ENCODE measurements around the gene TPM2. TPM values are rescaled to one million over a fixed set of nuclear protein-coding genes. Genes with fewer than 3 reads are reported as not detected.

Gene TPM2
- total and polyA plus RNA-seq, 2 experiments from 2014 or later: 645 to 1,591 TPM

DNA sequence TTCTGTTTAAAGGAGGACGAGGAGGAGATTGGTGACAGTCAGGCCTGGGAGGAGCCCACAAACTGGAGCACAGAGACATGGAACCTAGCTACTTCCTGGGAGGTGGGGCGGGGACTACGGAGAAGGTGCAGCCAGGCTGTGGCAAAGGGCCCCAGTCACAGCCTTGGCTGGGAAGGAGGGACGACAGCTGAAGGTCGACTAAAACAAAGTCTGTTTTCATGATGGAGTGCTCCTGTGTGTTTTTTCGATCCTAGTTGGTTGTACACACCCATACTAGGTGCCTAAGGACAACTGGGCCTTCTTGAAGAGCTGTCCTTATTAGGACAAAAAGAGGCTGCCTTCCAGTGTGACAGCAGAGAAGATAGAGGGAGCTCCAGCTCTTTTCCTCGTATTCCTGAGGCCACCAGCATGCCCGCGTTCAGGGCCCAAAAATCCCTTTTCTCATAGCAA lies 28.7 kb downstream of the TPM2 start:
- H3K4me1 ChIP-seq (ENCODE audit: low read depth): peaks cover 21% of the 10 kb centered on the region
- H3K4me3 ChIP-seq: no peak overlapping the region
- TF ChIP-seq, protein P1, sequence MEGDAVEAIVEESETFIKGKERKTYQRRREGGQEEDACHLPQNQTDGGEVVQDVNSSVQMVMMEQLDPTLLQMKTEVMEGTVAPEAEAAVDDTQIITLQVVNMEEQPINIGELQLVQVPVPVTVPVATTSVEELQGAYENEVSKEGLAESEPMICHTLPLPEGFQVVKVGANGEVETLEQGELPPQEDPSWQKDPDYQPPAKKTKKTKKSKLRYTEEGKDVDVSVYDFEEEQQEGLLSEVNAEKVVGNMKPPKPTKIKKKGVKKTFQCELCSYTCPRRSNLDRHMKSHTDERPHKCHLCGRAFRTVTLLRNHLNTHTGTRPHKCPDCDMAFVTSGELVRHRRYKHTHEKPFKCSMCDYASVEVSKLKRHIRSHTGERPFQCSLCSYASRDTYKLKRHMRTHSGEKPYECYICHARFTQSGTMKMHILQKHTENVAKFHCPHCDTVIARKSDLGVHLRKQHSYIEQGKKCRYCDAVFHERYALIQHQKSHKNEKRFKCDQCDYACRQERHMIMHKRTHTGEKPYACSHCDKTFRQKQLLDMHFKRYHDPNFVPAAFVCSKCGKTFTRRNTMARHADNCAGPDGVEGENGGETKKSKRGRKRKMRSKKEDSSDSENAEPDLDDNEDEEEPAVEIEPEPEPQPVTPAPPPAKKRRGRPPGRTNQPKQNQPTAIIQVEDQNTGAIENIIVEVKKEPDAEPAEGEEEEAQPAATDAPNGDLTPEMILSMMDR (IDR thresholded peaks at IDR 0.05; ENCODE audit: low read depth, low read length): peak; percentile 37
- no peaks in the 10 kb centered on the region for H3K27me3 ChIP-seq
- H3K9me3 ChIP-seq (ENCODE audit: low read depth): no peaks in the 10 kb centered on the region
- H3K27ac ChIP-seq: peak overlapping the region; percentile 99
- DNase-seq (ENCODE audit: low read depth in 1 of 2, low spot score in 1 of 2): peak; percentile 42 to 78
- H3K36me3 ChIP-seq: no peaks in the 10 kb centered on the region

DNA sequence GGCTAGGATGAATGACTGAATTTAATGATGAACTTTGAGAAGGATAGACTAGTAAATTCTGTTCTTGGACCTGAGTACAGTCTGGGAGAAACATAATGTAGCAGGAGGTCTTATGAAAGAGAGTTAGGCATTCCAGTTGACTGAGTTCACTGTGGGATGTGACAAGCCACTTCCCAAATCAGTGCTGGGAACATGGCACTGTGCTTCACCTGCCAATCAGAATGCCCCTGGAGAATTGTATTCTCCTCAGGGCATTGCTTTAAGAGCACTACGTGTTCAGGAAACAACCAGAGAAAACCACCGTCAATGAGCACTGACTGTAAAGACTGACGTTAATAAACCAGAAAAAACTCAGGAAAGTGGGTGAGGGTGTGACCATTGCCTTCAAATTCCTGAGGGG lies 30.4 kb downstream of the TPM2 start:
- Histone ChIP-seq H3K4me1 (ENCODE audit: low read depth) (peaks cover 21% of the 10 kb centered on the region), H3K4me3 (peak overlapping the region; percentile 79), H3K27ac (peak overlapping the region; percentile 99), H3K36me3 (no peaks in the 10 kb centered on the region), H3K9me3 (ENCODE audit: low read depth) (no peaks in the 10 kb centered on the region), H3K27me3 (no peaks in the 10 kb centered on the region)
- peak in 1 of 2 donors; percentile 68 for DNase-seq (ENCODE audit: low read depth in 1 of 2, low spot score in 1 of 2)
- TF ChIP-seq, protein P1 (IDR thresholded peaks at IDR 0.05; ENCODE audit: low read depth, low read length): no peak

DNA sequence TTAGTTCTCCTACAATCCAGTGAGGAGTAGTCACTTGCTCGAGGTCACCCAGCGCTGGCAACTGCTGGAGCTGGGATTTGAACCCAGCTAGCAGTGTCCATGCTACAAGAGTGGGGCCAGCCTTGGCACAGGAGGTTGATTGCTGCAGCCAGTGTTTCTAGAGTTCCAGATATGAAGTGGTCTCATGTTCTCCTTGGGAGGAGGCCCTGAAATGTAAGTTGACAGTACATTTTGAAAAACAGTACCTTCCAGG lies 30.8 kb downstream of the TPM2 start:
- TF ChIP-seq, protein P1 (IDR thresholded peaks at IDR 0.05; ENCODE audit: low read depth, low read length): no peak
- peak overlapping the region; percentile 79 for H3K4me3 ChIP-seq
- H3K4me1 ChIP-seq (ENCODE audit: low read depth): peaks cover 21% of the 10 kb centered on the region
- DNase-seq (ENCODE audit: low read depth in 1 of 2, low spot score in 1 of 2): peak in 1 of 2 donors; percentile 44
- no peaks in the 10 kb centered on the region for H3K9me3 ChIP-seq (ENCODE audit: low read depth)
- H3K36me3 ChIP-seq: no peaks in the 10 kb centered on the region
- H3K27ac ChIP-seq: peak overlapping the region; percentile 99
- no peaks in the 10 kb centered on the region for H3K27me3 ChIP-seq

DNA sequence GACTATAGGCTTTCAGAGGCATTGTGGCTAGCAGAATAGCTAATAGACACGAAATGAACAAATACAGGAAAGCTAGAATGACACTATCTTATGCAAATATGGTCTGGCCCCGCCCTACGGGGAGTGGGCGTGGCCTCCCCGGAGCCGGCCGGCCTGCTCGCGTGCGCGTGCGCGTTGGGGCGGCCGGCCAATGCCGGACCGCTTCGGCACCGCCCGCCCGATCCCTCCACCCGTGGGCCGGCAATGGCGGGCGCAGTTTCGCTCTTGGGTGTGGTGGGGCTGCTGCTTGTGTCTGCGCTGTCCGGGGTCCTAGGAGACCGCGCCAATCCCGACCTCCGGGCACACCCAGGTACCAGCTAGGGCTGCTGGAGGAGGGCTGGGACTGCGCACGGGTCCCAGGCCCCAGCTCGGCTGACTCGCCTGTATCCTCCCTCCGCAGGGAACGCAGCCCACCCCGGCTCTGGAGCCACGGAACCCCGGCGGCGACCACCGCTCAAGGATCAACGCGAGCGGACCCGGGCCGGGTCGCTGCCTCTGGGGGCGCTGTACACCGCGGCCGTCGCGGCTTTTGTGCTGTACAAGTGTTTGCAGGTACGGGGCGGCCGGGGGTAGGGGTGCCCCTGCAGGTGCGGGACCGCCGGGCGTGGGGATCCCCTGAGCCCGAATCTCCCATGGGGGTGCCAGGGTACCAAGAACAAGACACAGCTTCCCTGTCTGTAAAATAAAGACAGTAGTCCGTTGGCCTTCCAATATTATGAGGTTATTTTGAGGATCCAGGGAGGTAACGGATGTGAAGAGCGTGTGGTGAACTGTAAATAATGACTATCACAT lies 31.4 kb downstream of the TPM2 start, which contains the start of gene CCDC107:
TSS of gene CCDC107 (plus strand) at position 156 of the 831 bp plus-strand sequence. CDS start at position 244, 88 bp downstream.
- no peaks in the 10 kb centered on the region for H3K9me3 ChIP-seq (ENCODE audit: low read depth)
- DNase-seq (ENCODE audit: low read depth in 1 of 2, low spot score in 1 of 2): peak; percentile 90 to 93
- TF ChIP-seq, protein P1 (IDR thresholded peaks at IDR 0.05; ENCODE audit: low read depth, low read length): peak; percentile 41
- peak within 1 kb of the TSS; percentile 99 for H3K27ac ChIP-seq
- no peaks in the 10 kb centered on the region for H3K36me3 ChIP-seq
- H3K27me3 ChIP-seq: no peaks in the 10 kb centered on the region
- H3K4me3 ChIP-seq: peak within 1 kb of the TSS; percentile 79
- peaks cover 21% of the 10 kb centered on the region for H3K4me1 ChIP-seq (ENCODE audit: low read depth)

DNA sequence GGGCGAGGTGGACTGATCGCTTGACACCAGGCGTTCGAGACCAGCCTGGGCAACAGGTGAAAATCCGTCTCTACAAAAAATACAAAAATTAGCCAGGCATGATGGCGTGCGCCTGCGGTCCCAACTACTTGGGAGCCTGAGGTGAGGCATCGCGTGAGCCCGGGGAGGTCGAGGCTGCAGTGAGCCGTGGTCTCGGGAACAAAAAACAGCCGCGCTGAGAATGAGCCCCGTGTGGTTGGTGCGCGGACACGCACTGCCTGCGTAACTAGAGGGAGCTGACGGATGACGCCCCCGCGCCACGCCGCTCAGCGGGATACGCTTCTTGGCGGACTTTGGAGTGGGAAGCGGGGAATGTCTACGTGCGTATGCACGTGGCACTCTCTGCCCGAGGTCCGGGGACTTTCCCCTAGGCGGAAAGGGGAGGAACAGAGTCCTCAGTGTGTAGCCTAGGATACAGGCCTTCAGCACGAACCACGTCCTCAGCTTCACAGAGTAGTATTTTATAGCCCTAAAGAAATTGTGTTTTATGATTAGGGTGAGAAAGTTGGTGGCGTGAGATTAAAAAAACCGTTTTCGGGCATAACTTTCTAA lies 32.1 kb downstream of the TPM2 start, which contains the start of gene RMRP:
TSS of gene RMRP (minus strand) at position 474 of the 591 bp plus-strand sequence.
- peaks cover 21% of the 10 kb centered on the region for H3K4me1 ChIP-seq (ENCODE audit: low read depth)
- no peaks in the 10 kb centered on the region for H3K9me3 ChIP-seq (ENCODE audit: low read depth)
- TF ChIP-seq, protein P1 (IDR thresholded peaks at IDR 0.05; ENCODE audit: low read depth, low read length): peak; percentile 23
- H3K27ac ChIP-seq: peak within 1 kb of the TSS; percentile 99
- peak; percentile 100 for DNase-seq (ENCODE audit: low read depth in 1 of 2, low spot score in 1 of 2)
- peak within 1 kb of the TSS; percentile 79 for H3K4me3 ChIP-seq
- no peaks in the 10 kb centered on the region for H3K36me3 ChIP-seq
- H3K27me3 ChIP-seq: no peaks in the 10 kb centered on the region
